Right renal pelvis (tissue), 4 donors: ENCODE measurements around the gene CLEC18A. TPM values are rescaled to one million over a fixed set of nuclear protein-coding genes. Genes with fewer than 3 reads are reported as not detected.
A peak's percentile ranks its signal among the peaks of the same experiment; 100 is the strongest.

ENCODE experiments used
- DNase-seq, 4 donors: peaks; one replicate each; pipeline ENCODE4 v3.0.0-alpha.2; 2013; ENCODE audit warnings: low read depth in 4 of 4, low spot score in 3 of 4, missing footprints in 1 of 4
- polyA plus RNA-seq, 4 donors: library from polyadenylated mRNA; unstranded; fragments of 120-200 nt; gene quantifications; one replicate each; pipeline ENCODE4 v1.2.1, GENCODE V29; 2013; ENCODE audit not compliant: insufficient read length in 4 of 4

Gene CLEC18A
- polyA plus RNA-seq, 4 donors, result 58.1 to 93.1 (median 62.5) TPM

GRCh38 chr16:69929480-69929879, 21.7 kb upstream of the CLEC18A start:
- no peak for DNase-seq

DNA sequence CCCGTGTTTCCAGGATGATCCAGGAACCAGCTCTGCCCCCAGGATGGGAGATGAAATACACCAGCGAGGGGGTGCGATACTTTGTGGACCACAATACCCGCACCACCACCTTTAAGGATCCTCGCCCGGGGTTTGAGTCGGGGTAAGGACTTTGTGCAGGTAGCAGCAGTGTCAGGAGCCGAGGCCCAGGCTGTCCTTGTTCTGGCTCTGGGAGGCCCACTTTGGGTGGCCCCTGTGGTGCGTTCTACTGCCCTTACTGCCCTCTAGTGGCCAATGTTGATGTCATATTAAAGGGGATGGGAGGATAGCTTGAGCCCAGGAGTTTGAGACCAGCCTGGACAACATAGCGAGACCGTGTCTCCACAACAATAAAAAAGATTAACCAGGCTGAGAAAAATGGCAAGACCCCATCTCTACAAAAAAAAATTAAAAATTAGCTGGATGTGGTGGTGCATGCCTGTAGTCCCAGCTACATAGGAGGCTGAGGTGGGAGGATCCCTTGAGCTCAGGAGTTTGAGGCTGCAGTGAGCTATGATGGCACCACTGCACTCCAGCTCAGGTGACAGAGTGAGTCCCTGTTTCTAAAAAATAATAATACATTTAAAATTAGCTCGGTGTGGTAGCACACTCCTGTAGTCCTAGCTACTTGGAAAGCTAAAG, 20.9 kb upstream of the CLEC18A start:
- DNase-seq, result peak in 2 of 4 donors; percentile 39 to 44

- DNase-seq, result no peak
These were observed 19.5 kb upstream of the CLEC18A start for GRCh38 chr16:69931631-69932030.

DNA sequence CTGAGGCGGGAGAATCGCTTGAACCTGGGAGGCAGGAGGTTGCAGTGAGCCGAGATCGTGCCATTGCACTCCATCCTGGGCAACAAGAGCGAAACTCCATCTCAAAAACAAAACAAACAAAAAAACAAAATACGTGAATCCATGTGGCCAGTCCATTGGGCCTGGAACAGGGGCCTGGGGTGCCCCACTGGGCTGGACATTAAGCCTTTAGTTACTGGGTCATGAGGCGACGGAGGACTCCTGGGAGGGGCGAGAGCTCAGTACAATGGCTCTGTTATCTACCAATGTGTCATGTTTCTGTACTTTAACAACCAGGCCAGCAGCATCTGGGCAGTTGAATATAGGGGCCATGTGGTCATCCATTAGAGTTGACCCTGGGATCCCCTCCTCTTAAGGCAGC, 18.9 kb upstream of the CLEC18A start:
- no peak for DNase-seq

DNA sequence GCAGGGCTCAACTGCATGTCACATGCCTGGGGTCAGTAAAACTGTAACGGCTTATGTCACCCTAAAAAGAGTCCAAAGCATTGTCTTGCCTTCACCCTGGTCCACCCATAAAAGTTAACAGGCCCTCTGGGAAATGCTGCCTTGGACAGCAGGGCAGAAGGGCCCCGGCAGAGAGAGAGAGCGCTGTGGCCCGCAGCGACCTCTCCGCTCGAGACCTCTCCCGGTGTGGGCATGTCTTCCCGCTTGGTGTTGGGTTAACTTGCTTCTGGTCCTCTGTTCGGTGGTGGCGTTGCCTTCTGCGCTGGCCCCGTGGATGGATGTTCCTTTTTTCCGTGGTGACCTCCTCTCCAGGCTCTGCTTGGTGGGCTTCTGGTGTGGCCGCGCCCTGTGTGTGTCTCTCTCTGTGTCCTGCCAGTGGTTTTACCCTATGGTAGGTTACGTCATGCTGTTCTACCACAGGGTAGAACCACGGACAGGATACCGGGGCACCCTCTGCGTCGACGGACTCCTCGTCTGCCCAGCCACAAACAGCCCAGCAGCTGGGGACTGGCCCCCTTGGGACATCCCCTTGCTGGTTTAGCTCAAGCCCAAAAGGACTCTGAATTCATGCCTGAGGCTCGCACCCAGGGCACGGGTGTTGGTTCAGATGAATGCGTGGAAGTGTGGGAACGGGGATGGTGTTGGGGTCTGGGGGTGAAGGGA, 18.3 kb upstream of the CLEC18A start:
- DNase-seq, result no peak

GRCh38 chr16:69934044-69934443, 17.1 kb upstream of the CLEC18A start:
- no peak for DNase-seq

- DNase-seq, result no peak
These were observed 16.4 kb upstream of the CLEC18A start for GRCh38 chr16:69934751-69935150.

DNA sequence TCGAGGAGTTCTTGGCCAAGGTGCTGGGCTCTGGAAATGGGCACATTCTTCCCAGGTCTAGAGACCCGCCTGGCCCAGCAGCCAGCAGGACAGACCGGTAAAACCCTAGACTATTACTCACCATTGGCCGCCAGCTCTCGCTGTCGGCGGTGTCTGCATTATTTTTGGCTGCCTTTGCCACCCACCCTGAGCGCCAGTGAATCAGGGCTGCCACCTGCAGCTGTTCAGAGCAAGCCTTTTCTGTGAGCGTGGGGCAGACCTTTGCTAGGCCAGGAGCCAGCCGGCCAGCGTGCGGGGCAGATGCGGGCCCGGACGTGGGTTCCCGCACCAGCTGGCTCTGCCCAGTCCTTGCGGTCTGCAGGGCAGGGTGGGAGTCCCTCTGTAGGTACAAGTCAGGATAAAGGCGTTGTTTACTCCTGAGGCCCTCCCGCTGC, 15.8 kb upstream of the CLEC18A start:
- DNase-seq, result no peak

GRCh38 chr16:69935740-69936139, 15.4 kb upstream of the CLEC18A start:
- no peak for DNase-seq

DNA sequence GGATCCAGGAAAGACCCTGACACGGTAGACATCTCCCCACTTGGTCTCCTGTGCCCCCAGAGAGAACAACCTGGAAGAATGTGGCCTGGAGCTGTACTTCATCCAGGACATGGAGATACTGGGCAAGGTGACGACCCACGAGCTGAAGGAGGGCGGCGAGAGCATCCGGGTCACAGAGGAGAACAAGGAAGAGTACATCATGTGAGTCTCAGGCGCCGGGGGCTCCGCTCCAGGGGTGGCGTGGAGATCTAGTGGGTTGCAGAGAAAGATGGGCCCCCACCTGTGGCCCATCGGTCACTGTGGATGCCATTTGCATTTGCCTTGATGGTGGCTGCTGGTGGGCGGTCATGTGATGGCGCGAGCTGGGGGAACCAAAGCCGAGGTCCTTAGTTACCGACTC, 14.9 kb upstream of the CLEC18A start:
- DNase-seq, result no peak

- no peak for DNase-seq
These were observed 14.4 kb upstream of the CLEC18A start for GRCh38 chr16:69936751-69937211.

- no peak for DNase-seq
These were observed 13.6 kb upstream of the CLEC18A start for GRCh38 chr16:69937465-69937951.

- no peak for DNase-seq
These were observed 11.9 kb upstream of the CLEC18A start for GRCh38 chr16:69938981-69939820.

DNA sequence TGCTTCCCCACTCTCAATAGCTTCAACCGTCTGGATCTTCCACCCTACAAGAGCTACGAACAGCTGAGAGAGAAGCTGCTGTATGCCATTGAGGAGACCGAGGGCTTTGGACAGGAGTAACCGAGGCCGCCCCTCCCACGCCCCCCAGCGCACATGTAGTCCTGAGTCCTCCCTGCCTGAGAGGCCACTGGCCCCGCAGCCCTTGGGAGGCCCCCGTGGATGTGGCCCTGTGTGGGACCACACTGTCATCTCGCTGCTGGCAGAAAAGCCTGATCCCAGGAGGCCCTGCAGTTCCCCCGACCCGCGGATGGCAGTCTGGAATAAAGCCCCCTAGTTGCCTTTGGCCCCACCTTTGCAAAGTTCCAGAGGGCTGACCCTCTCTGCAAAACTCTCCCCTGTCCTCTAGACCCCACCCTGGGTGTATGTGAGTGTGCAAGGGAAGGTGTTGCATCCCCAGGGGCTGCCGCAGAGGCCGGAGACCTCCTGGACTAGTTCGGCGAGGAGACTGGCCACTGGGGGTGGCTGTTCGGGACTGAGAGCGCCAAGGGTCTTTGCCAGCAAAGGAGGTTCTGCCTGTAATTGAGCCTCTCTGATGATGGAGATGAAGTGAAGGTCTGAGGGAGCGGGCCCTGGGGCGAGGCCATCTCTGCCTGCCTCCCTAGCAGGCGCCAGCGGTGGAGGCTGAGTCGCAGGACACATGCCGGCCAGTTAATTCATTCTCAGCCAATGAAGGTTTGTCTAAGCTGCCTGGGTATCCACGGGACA, 11.1 kb upstream of the CLEC18A start:
- DNase-seq, result no peak

DNA sequence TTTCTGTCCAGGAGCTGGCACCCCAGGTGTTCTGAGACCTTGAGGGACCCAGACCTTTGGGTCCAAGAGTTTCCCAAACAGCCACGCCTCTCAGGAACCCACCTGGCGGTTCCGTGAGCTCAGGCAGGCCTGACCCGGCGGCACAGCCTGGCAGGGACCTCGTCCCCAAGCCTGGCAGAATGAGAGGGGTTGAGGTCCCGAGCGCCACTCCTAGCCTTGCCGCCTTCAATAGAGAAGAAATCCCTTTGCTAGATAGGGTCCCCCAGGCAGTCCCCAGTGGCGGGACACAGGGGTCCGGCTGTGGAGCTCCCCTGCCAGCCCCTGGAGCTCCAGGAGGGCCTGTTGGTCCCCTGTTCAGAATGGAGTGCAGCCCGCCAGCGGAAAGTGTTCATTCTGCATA, 10.5 kb upstream of the CLEC18A start:
- no peak for DNase-seq

DNA sequence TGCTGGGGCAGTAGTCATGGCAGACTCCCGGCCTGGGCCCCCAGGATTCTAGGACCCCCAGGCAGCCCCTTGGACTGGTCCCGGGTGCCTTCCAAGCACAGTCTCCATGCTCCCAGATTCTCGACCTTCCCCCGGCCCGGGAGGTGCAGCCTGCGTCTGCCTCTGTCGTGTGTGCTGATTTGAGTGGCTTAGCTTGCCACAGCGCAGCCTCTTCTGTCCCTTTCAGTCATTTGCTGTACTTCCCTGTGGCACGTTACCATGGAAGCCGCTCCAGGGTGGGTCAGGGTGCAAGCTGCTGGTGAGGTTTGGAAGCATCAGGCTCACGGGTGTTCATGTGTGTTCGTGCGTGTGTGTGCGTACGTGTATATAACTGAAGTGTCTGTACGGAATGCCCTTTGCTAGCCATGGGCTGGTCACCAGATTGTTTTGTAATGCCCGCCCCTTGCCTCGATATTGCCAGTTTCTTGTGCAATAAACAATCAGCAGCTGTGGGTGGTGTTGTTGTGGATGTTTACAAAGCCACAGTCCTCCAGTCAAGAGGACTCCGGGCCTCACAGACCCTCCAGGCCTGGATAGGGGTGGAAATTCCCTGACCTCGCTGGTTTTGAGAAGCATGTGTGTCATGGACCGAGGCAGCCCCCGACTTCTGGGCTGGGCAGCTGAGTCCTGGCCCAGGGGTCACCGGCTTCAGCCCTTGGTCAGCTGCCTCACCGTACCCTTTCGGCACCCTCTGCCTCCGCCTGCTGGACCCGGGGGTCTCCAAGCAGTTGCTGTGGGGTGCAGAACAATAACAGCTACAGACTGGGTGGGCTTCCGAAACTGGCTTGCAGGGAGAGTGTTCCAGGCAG, 9.7 kb upstream of the CLEC18A start:
- no peak for DNase-seq

GRCh38 chr16:69942099-69942491, 9.0 kb upstream of the CLEC18A start:
- no peak for DNase-seq

GRCh38 chr16:69942627-69943170, 8.4 kb upstream of the CLEC18A start:
- DNase-seq, result no peak
